HG03066 (cell line): Measurements from ENCODE around the gene KIAA0040.

Source experiments
- ATAC-seq: cut with Tn5 transposase; IDR thresholded peaks from one replicate; pipeline ENCODE4 v1.9.1; 2021; ENCODE audit warnings: low read depth; ENCODE audit not compliant: unreplicated experiment

KIAA0040 gene

GRCh38 chr1:175145899-175146528, 46.6 kb downstream of the KIAA0040 start:
- ATAC-seq = no peak

DNA sequence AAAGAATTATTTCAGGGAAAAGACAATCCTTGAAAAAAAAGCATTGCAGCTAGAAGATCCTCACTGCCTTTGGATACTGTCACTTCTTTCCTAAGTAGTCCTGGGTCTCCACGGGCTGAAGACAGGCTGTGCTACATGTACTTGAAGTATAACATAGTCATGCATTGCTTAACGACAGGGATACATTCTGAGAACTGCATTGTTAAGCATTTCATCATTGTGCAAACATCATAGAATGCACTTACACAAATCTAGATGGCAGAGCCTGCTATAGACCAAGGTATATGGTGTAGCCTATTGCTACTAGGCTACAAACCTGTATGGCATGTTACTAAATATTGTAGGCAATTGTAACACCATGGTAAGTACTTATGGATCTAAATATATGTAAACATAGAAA, 54.0 kb downstream of the KIAA0040 start:
- ATAC-seq = no peak

GRCh38 chr1:175137369-175137768, 55.2 kb downstream of the KIAA0040 start:
- no peak for ATAC-seq

- ATAC-seq = no peak
Measured at GRCh38 chr1:175136246-175136645, 56.3 kb downstream of the KIAA0040 start.

DNA sequence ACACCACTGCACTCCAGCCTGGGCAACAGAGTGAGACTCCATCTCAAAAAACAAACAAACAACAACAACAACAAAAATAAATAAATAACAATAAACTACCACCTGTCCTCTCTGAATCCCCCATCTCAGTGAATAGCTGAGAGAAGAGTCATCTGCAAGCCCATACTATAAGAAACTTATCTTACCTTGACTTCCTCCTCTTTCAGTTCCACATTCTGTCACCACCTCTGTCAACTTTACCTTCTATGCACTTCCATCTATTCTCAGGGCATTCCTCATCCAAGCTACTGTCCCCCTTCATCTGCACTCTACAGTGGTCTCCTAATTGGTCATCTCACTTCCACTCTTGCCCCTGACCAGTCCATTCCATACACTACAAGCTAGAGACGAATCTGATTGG, 58.1 kb downstream of the KIAA0040 start:
- ATAC-seq = no peak

DNA sequence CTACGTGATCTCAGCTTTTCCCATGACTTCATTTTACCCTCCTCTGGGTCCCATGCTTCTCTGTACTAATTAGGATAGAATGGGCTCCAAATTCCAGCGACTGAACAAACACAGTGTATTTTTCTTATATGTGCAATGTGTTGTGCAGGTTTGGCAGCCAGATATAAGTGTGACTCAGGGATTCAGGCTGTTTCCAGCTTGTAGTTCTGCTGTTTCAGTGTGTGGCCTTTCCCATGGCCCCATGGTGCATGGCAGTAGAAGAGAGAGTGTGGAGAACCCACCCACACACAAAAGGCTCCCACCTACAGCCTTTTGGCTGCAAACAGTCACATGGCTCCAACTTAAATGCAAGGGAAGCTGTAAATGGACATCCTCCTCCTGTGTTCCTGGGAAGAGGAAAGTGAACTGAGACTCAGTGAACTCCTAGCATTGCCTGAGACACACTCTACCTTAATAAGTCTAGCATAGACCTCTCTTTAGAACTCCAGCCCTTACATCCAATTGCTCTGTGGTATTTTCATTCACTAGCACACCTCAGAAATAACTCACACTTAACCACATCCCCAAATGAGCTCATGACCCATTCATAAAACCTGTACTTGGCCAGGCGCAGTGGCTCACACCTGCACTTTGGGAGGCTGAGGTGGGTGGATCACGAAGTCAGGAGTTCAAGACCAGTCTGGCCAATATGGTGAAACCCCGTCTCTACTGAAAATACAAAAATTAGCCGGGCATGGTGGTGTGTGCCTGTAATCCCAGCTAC, 58.7 kb downstream of the KIAA0040 start:
- ATAC-seq = no peak

DNA sequence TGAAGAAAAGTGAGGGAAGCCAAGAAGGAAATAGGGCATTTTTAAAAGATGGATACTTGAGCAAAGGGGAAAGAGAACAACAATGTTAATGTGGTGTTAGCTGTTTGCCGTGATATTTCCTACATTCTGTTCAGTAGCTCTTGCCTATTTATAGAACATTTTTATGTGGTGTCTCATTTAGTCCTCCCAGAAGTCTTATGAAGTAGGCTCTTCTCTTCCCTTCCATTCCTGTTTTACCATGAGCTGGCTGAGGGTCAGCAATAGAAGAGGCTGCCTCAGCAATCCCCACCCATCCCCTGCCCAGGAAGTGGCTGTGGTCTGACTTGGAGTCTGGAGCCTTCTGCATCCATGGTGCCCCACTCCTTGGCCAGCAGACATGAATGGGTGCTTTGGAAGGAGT, 60.1 kb downstream of the KIAA0040 start:
- ATAC-seq = no peak

DNA sequence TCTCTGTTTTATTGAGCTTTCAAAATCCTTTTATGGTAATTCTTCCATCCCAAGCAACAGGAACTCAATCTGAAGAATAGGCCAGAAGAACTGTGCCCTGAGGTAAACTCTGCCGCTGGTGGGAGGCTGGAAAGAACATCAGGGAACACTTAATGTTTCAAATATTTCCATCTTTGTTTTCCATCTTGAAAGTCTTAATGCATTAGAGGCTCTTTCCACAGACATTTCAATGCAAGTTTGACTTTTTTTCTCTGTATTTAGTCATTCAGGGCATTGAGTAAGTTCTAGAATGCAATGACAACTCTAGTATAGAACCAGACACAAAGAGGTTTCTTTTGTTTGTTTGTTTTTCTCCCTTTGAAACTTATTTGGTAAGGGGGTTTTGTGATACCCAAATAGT, 61.5 kb downstream of the KIAA0040 start:
- no peak for ATAC-seq

- no peak for ATAC-seq
Measured at GRCh38 chr1:175130649-175131045, 61.9 kb downstream of the KIAA0040 start.

GRCh38 chr1:175129997-175130648, 62.5 kb downstream of the KIAA0040 start:
- ATAC-seq = no peak

DNA sequence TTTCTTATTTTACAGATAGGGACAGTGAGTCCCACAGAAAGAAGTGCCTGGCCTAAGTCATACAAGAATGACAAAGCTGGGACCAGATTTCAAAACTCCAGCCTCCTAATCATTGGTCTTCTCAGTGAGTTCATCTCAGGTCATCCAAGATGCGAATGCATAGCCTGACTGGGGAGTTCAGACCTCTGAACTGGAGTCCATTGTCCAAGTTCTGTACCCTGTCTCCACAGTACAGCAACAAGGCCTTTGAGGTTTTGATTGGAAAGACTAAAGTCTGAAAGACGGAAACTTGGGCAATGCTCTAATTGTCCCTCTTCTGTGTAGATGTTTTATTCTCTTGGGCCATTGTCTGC, 63.0 kb downstream of the KIAA0040 start:
- ATAC-seq = no peak

DNA sequence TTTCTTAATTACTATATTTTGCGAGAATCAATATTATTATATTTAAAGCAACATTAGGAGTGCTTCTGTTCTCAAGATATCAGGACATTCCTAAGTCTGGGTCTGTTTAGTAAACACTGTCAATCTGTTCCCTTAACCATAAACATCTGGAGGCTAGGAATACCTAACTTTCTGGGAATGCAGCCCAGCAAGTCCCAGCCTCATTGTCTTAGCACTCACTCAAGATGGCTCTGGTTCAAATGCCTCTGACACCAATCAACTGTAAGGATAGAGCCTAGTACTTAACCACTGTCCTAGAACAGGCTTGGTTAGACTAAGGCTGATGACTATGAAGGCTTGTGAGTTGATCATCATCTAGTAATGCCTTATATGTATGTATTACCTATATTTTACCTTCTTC, 63.4 kb downstream of the KIAA0040 start:
- ATAC-seq = no peak

- no peak for ATAC-seq
Measured at GRCh38 chr1:175128523-175128922, 64.1 kb downstream of the KIAA0040 start.

- ATAC-seq = no peak
Measured at GRCh38 chr1:175127565-175127964, 65.0 kb downstream of the KIAA0040 start.

GRCh38 chr1:175126347-175126746, 66.2 kb downstream of the KIAA0040 start:
- no peak for ATAC-seq

GRCh38 chr1:175124861-175125260, 67.7 kb downstream of the KIAA0040 start:
- ATAC-seq = no peak

DNA sequence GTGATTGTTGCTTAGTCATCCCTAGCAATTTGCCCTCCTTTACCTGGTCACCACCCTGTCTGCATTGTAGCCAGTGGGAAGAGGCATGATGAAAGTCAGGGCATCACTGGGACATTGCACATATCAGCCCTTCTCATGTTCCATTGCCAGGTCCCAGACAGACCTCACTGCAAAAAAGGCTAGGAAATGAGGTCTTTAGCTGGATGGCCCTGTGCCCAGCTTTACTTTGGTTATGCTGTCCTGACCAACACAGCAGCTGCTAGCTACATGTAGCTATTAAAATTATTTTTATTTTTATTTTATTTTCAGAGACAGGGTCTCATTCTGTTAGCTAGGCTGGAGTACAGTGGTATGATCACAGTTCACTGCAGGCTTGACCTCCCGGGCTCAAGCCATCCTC, 72.1 kb downstream of the KIAA0040 start:
- ATAC-seq = no peak

DNA sequence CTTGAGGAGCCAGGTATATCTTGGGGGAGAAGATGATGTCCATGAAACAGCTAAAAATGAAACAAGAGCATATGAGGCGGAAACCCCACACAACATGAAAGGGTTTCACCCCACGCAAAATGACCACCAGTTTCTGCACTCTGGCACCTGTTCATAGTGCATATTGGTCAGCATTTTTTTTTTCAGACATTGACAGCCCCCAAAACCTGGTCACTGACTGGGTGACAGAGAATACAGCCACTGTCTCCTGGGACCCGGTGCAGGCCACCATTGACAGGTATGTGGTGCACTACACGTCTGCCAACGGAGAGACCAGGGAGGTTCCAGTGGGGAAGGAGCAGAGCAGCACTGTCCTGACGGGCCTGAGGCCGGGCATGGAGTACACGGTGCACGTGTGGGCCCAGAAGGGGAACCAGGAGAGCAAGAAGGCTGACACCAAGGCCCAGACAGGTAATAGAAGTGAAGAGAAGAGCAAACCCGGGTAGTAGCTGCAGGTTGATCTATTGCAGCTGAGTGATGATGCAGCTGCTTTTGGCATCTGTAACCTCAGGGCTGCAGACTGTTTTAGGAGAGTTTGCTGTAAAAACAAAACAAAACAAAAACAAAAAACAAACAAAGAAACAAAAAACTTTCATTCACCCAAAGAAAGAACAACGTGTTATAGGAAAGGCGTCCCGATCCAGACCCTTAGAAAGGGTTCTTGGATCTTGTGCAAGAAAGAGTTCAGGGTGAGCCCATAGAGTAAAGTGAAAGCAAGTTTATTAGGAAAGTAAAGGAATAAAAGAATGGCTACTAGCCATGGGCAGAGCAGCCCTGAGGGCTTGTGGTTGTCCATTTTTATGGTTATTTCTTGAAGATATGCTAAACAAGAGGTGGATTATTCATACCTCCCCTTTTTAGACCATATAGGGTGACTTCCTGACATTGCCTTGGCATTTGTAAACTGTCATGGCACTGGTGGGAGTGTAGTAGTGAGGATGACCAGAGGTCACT, 73.9 kb downstream of the KIAA0040 start:
- ATAC-seq = no peak

GRCh38 chr1:175116903-175117302, 75.7 kb downstream of the KIAA0040 start:
- ATAC-seq = no peak

DNA sequence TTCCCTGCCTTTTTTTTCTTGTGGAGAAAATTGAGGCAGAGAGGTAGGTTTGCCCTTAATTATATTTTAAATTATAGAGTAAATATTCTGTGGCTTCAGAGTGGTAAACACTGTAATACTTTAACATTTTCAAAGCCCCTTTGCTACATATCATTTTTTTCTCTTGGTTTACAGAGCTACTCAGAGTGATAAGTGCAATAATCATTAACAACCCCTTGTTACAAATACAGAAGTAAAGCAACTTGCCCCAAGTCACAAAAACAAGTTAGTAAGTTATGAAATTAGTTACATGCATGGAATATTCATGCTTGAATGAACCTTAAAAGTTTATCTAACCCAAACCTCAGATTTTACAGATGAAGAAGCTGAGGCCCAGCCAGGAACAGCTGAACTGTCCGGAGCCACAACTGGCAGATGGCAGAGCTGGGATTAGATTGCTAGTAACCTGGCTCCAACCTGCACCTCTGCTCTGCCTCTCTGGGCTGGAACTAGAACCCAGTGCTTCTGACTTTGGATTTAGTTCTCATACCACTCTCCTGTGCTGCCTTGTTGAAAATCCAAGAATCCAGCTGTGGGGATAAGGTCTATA, 76.3 kb downstream of the KIAA0040 start:
- no peak for ATAC-seq
